H9 (cell line): ENCODE measurements around the gene MYL10. TPM values are rescaled to one million over a fixed set of nuclear protein-coding genes. Genes with fewer than 3 reads are reported as not detected.

ENCODE experiments used
- DNase-seq: peaks from one replicate; pipeline ENCODE4 v3.0.0-alpha.2; 2017
- H2AFZ ChIP-seq: one replicate; pipeline ENCODE4 v1.6.1; 2013; ENCODE audit warnings: mild to moderate bottlenecking, low read length, control low read depth, moderate library complexity
- H2AK5ac ChIP-seq: 2 replicates; pipeline ENCODE4 v1.6.1; 2013; ENCODE audit warnings: low read length, control low read depth, mixed read lengths; ENCODE audit not compliant: insufficient read length
- H2BK120ac ChIP-seq: one replicate; pipeline ENCODE4 v1.6.1; 2013; ENCODE audit warnings: low read depth, mild to moderate bottlenecking, low read length, control low read depth, inconsistent platforms; ENCODE audit not compliant: poor library complexity, severe bottlenecking
- H2BK12ac ChIP-seq: 2 replicates; pipeline ENCODE4 v1.6.1; 2013; ENCODE audit warnings: low read length, control low read depth, mixed read lengths, low read depth; ENCODE audit not compliant: insufficient read length
- H2BK15ac ChIP-seq: 2 replicates; pipeline ENCODE4 v1.6.1; 2013; ENCODE audit warnings: low read depth, low read length, control low read depth
- H2BK20ac ChIP-seq: one replicate; pipeline ENCODE4 v1.6.1; 2013; ENCODE audit warnings: low read depth, mild to moderate bottlenecking, low read length, control low read depth, inconsistent platforms; ENCODE audit not compliant: poor library complexity, severe bottlenecking
- H2BK5ac ChIP-seq: 2 replicates; pipeline ENCODE4 v1.6.1; 2013; ENCODE audit warnings: low read length, control low read depth, mixed read lengths; ENCODE audit not compliant: insufficient read length
- H3K14ac ChIP-seq: 2 replicates; pipeline ENCODE4 v1.6.1; 2013; ENCODE audit warnings: low read length, control low read depth; ENCODE audit not compliant: insufficient read depth
- H3K18ac ChIP-seq: 2 replicates; pipeline ENCODE4 v1.6.1; 2013; ENCODE audit warnings: low read depth, mild to moderate bottlenecking, mixed read lengths, low read length, control low read depth; ENCODE audit not compliant: insufficient read length
- H3K23ac ChIP-seq: 2 replicates; pipeline ENCODE4 v1.6.1; 2013; ENCODE audit warnings: low read length, control low read depth, mixed read lengths, low read depth; ENCODE audit not compliant: insufficient read length
- H3K23me2 ChIP-seq: 2 replicates; pipeline ENCODE4 v1.6.1; 2013; ENCODE audit warnings: low read depth, mild to moderate bottlenecking, mixed read lengths, low read length, control low read depth; ENCODE audit not compliant: insufficient read length, poor library complexity, severe bottlenecking
- H3K27ac ChIP-seq: 2 replicates; pipeline ENCODE4 v1.5.1; 2013; ENCODE audit warnings: low read length, control low read depth, mixed read lengths, low read depth; ENCODE audit not compliant: insufficient read length
- H3K27me3 ChIP-seq: 2 replicates; pipeline ENCODE4 v1.6.1; 2013; ENCODE audit warnings: low read length, control low read depth, inconsistent platforms; ENCODE audit not compliant: insufficient read depth
- H3K4ac ChIP-seq: 2 replicates; pipeline ENCODE4 v1.6.1; 2013; ENCODE audit warnings: low read depth, mild to moderate bottlenecking, control low read depth, inconsistent platforms, low read length, moderate library complexity
- H3K4me1 ChIP-seq: 2 replicates; pipeline ENCODE4 v1.6.1; 2013; ENCODE audit warnings: low read length, control low read depth, inconsistent platforms; ENCODE audit not compliant: insufficient read depth
- H3K4me2 ChIP-seq: 2 replicates; pipeline ENCODE4 v1.6.1; 2013; ENCODE audit warnings: low read length, control low read depth, mixed read lengths; ENCODE audit not compliant: insufficient read length, insufficient read depth
- H3K56ac ChIP-seq: 2 replicates; pipeline ENCODE4 v1.6.1; 2013; ENCODE audit warnings: low read depth, mild to moderate bottlenecking, mixed read lengths, low read length, control low read depth; ENCODE audit not compliant: insufficient read length
- H3K79me1 ChIP-seq: 2 replicates; pipeline ENCODE4 v1.6.1; 2013; ENCODE audit warnings: low read depth, mild to moderate bottlenecking, moderate library complexity, low read length, control low read depth, inconsistent platforms; ENCODE audit not compliant: insufficient read depth, poor library complexity, severe bottlenecking
- H3K79me2 ChIP-seq: 2 replicates; pipeline ENCODE4 v1.6.1; 2013; ENCODE audit warnings: low read length, control low read depth, inconsistent platforms; ENCODE audit not compliant: insufficient read depth
- H3K9ac ChIP-seq: 2 replicates; pipeline ENCODE4 v1.6.1; 2013; ENCODE audit warnings: low read length, control low read depth, mixed read lengths; ENCODE audit not compliant: insufficient read length; ENCODE audit errors: extremely low read depth
- H3K9me3 ChIP-seq: one replicate; pipeline ENCODE4 v1.6.1; 2013; ENCODE audit warnings: low read depth, low read length, inconsistent platforms; ENCODE audit not compliant: control insufficient read depth
- H3T11ph ChIP-seq: one replicate; pipeline ENCODE4 v1.6.1; 2013; ENCODE audit warnings: mild to moderate bottlenecking, low read length, control low read depth, inconsistent platforms
- H4K20me1 ChIP-seq: one replicate; pipeline ENCODE4 v1.6.1; 2013; ENCODE audit not compliant: control insufficient read depth, insufficient read length, insufficient read depth
- H4K5ac ChIP-seq: 2 replicates; pipeline ENCODE4 v1.6.1; 2013; ENCODE audit warnings: low read depth, mild to moderate bottlenecking, mixed read lengths, low read length, control low read depth; ENCODE audit not compliant: insufficient read length
- H4K8ac ChIP-seq: replicated peaks from 2 replicates; pipeline ENCODE4 v1.6.1; 2013; ENCODE audit warnings: low read length, control low read depth, mixed read lengths, low read depth; ENCODE audit not compliant: insufficient read length
- H4K91ac ChIP-seq: 2 replicates; pipeline ENCODE4 v1.6.1; 2013; ENCODE audit warnings: low read depth, mild to moderate bottlenecking, moderate library complexity, mixed read lengths, low read length, control low read depth; ENCODE audit not compliant: insufficient read length
- H3K27ac Mint-ChIP-seq, 3 experiments: 2 replicates in 2 of 3; 3 replicates in 1 of 3; pipeline ENCODE4 v1.8.0; 2020 to 2021; ENCODE audit warnings: mixed read lengths in 3 of 3, mild to moderate bottlenecking in 1 of 3, moderate library complexity in 1 of 3
- H3K27me3 Mint-ChIP-seq: 2 replicates; pipeline ENCODE4 v1.8.0; 2021; ENCODE audit warnings: low read depth, mild to moderate bottlenecking, moderate library complexity, mixed read lengths
- H3K36me3 Mint-ChIP-seq, 3 experiments: 2 replicates in 2 of 3; 3 replicates in 1 of 3; pipeline ENCODE4 v1.8.0; 2020 to 2021; ENCODE audit warnings: low read depth in 3 of 3, mixed read lengths in 3 of 3; ENCODE audit not compliant: insufficient read depth in 1 of 3
- H3K4me1 Mint-ChIP-seq, 2 experiments: 2 replicates each; pipeline ENCODE4 v1.8.0; 2020; ENCODE audit warnings: mixed read lengths in 2 of 2
- H3K4me3 Mint-ChIP-seq, 2 experiments: 2 replicates in 1 of 2; 3 replicates in 1 of 2; pipeline ENCODE4 v1.8.0; 2020 to 2021; ENCODE audit warnings: mild to moderate bottlenecking in 2 of 2, mixed read lengths in 2 of 2, moderate library complexity in 1 of 2
- H3K9me3 Mint-ChIP-seq, 2 experiments: 2 replicates in 1 of 2; 3 replicates in 1 of 2; pipeline ENCODE4 v1.8.0; 2020; ENCODE audit warnings: mild to moderate bottlenecking in 2 of 2, mixed read lengths in 2 of 2, moderate library complexity in 1 of 2
- CTCF ChIP-seq: fragments of 200-600 bp; sonication (generic); conservative IDR thresholded peaks from 3 replicates; pipeline ENCODE4 v1.8.0; 2021; ENCODE audit warnings: antibody characterized with exemption, mild to moderate bottlenecking
- whole genome bisulfite sequencing: extraction: QIAGEN DNeasy Blood & Tissue Kit; methylation state at CpG from one replicate; pipeline ENCODE4 v1.1.7; 2013; ENCODE audit warnings: missing lambda C conversion rate, low lambda C conversion rate, mixed read lengths; ENCODE audit not compliant: insufficient read length; ENCODE audit errors: extremely low coverage; 5-methylcytosine and 5-hydroxymethylcytosine counted together
- total RNA-seq: library from RNA; stranded (reverse); gene quantifications from 2 replicates; pipeline ENCODE4 v1.2.1, GENCODE V29; 2021

MYL10 gene
- total RNA-seq, 1 experiment from 2014 or later = 0.50 TPM

DNA sequence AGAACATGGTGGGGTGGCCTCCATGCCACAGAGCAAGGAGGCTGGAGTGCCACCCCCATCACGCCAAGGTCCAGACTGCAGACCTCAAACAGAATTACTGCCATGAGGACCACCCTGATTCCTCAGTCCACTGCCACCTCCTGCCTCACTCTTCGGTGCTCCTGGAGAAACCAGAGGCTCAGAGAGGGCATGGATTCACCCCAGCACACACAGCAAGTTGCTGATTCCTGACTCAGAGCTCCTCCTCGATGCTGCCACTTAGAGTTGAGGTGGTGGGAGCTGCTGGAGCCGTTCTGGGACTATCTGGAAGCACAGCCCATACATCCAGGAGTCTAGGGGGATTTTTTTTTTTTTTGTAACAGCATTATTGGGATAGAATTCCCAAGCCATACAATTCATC, 22.0 kb upstream of the MYL10 start:
- DNase-seq = no peak
- H3K79me1 ChIP-seq = no peaks in the 10 kb centered on the region
- no peak overlapping the region for H3K23ac ChIP-seq
- no peak overlapping the region for H3K4ac ChIP-seq
- no peak overlapping the region for H4K5ac ChIP-seq
- H2BK120ac ChIP-seq = no peak overlapping the region
- H3K18ac ChIP-seq = no peak overlapping the region
- no peak overlapping the region for H2BK5ac ChIP-seq
- Mint-ChIP-seq H3K9me3 (no peaks in the 10 kb centered on the region; a peak in 1 of 5 replicates), H3K4me1 (peaks cover 0 to 5% of the 10 kb centered on the region in 2 experiments; a peak in 2 of 4 replicates), H3K27me3 (peaks cover 1% of the 10 kb centered on the region), H3K36me3 (no peaks in the 10 kb centered on the region), H3K4me3 (no peak overlapping the region), H3K27ac (no peak overlapping the region; a peak in 1 of 7 replicates)
- TF ChIP-seq CTCF = no peak
- no peak overlapping the region for H2BK20ac ChIP-seq
- H3K23me2 ChIP-seq = no peaks in the 10 kb centered on the region
- no peak overlapping the region for H2BK12ac ChIP-seq
- no peak overlapping the region for H3K14ac ChIP-seq
- no peak overlapping the region for H3K56ac ChIP-seq
- no peak overlapping the region for H4K91ac ChIP-seq
- no peak overlapping the region for H2AFZ ChIP-seq
- H3T11ph ChIP-seq = no peak overlapping the region
- no peaks in the 10 kb centered on the region for H4K20me1 ChIP-seq
- no peaks in the 10 kb centered on the region for H3K4me1 ChIP-seq
- no peak overlapping the region for H3K9ac ChIP-seq
- H2AK5ac ChIP-seq = no peak overlapping the region
- H3K9me3 ChIP-seq = no peaks in the 10 kb centered on the region
- no peaks in the 10 kb centered on the region for H3K27me3 ChIP-seq
- H3K27ac ChIP-seq = no peak overlapping the region
- no peak overlapping the region for H3K4me2 ChIP-seq
- H4K8ac ChIP-seq = no peak overlapping the region
- WGBS = no CpG with 5 or more reads among the region's 4 CpGs
- H3K79me2 ChIP-seq = no peaks in the 10 kb centered on the region
- H2BK15ac ChIP-seq = no peak overlapping the region
